Middle frontal gyrus (tissue), 1 donor: ENCODE data around the gene STRBP.
"Not testable (repeated sequence)": the region's sequence is repeated elsewhere in the genome, so short reads cannot be mapped to it uniquely, and the experiment has no call there.

Experiments used
- DNase-seq: peaks from one replicate; pipeline ENCODE4 v3.0.0-alpha.2; 2015; ENCODE audit warnings: low spot score; ENCODE audit errors: extremely low spot score

STRBP gene

GRCh38 chr9:123194023-123194422 is 74.4 kb downstream of the STRBP start:
- no peak for DNase-seq

GRCh38 chr9:123191680-123192079 is 76.7 kb downstream of the STRBP start:
- no peak for DNase-seq

GRCh38 chr9:123191260-123191659 is 77.1 kb downstream of the STRBP start:
- DNase-seq = no peak

- DNase-seq = no peak
Measured at GRCh38 chr9:123187131-123187530, 81.3 kb downstream of the STRBP start.

- not testable (repeated sequence) for DNase-seq
Measured at GRCh38 chr9:123186029-123186428, 82.4 kb downstream of the STRBP start.

- DNase-seq = no peak
Measured at GRCh38 chr9:123176949-123177348, 91.4 kb downstream of the STRBP start.

GRCh38 chr9:123175854-123176629 is 92.3 kb downstream of the STRBP start:
- no peak for DNase-seq

GRCh38 chr9:123174887-123175518 is 93.4 kb downstream of the STRBP start:
- no peak for DNase-seq

GRCh38 chr9:123174079-123174478 is 94.3 kb downstream of the STRBP start:
- no peak for DNase-seq

GRCh38 chr9:123169926-123170325 is 98.5 kb downstream of the STRBP start:
- DNase-seq = no peak

GRCh38 chr9:123168586-123168985 is 99.8 kb downstream of the STRBP start:
- DNase-seq = no peak

- no peak for DNase-seq
Measured at GRCh38 chr9:123167474-123167873, 100.9 kb downstream of the STRBP start.

- no peak for DNase-seq
Measured at GRCh38 chr9:123165813-123166212, 102.6 kb downstream of the STRBP start.

- no peak for DNase-seq
Measured at GRCh38 chr9:123164285-123164684, 104.1 kb downstream of the STRBP start.

GRCh38 chr9:123162791-123163345 is 105.5 kb downstream of the STRBP start:
- no peak for DNase-seq

GRCh38 chr9:123162360-123162759 is 106.0 kb downstream of the STRBP start:
- no peak for DNase-seq

GRCh38 chr9:123157221-123157620 is 111.2 kb downstream of the STRBP start:
- DNase-seq = no peak

- no peak for DNase-seq
Measured at GRCh38 chr9:123150708-123151503, 117.5 kb downstream of the STRBP start.

- no peak for DNase-seq
Measured at GRCh38 chr9:123149067-123149466, 119.3 kb downstream of the STRBP start.

- no peak for DNase-seq
Measured at GRCh38 chr9:123138163-123138562, 130.2 kb downstream of the STRBP start.

- no peak for DNase-seq
Measured at GRCh38 chr9:123135430-123135829, 133.0 kb downstream of the STRBP start.

GRCh38 chr9:123132696-123133095 is 135.7 kb downstream of the STRBP start:
- DNase-seq = no peak
